Uterus (tissue), 2 donors: Measurements from ENCODE around the gene SLC48A1.

Source experiments
- CTCF ChIP-seq, 4 experiments: fragments of 200-600 bp in 2 of 4; fragments of 450-650 bp in 2 of 4; sonication (generic) in 2 of 4; IDR thresholded peaks; one replicate each; pipeline ENCODE4 v1.5.1; 2016 to 2019; ENCODE audit warnings: antibody characterized with exemption in 4 of 4, mild to moderate bottlenecking in 2 of 4, moderate library complexity in 1 of 4
- POLR2A ChIP-seq, 2 donors: fragments of 450-650 bp; IDR thresholded peaks; one replicate each; pipeline ENCODE4 v1.6.1; 2016; ENCODE audit warnings: antibody characterized with exemption in 2 of 2, mild to moderate bottlenecking in 1 of 2, moderate library complexity in 1 of 2

- TF ChIP-seq CTCF (IDR thresholded peaks at IDR 0.05) (no peak), POLR2A (IDR thresholded peaks at IDR 0.05) (no peak)
These were observed 38.0 kb downstream of the SLC48A1 start for GRCh38 chr12:47811072-47811396.
